ENCODE results near the gene ETFA.

Gene ETFA

GRCh38 chr15:76208084-76208785 lies 103.0 kb downstream of the ETFA start:
- Histone ChIP-seq H3K36me3 (ENCODE audit: control insufficient read depth in 5 of 5, insufficient read depth in 5 of 5, low read length in 5 of 5) (peaks cover 12 to 86% (median 65%) of the 10 kb centered on the region in 5 donors), H3K9ac (ENCODE audit: low read length in 5 of 5) (no peak overlapping the region), H3K27ac (ENCODE audit: low read depth, low read length) (no peak overlapping the region), H3K27me3 (ENCODE audit: control insufficient read depth in 5 of 5, insufficient read depth in 4 of 5, low read length in 5 of 5) (no peaks in the 10 kb centered on the region), H3K9me3 (ENCODE audit: control insufficient read depth in 5 of 5, low read length in 5 of 5) (no peaks in the 10 kb centered on the region), H3K4me3 (ENCODE audit: low read depth in 1 of 5, low read length in 5 of 5) (no peak overlapping the region), H3K4me1 (ENCODE audit: control insufficient read depth in 5 of 5, insufficient read depth in 5 of 5, low read length in 5 of 5) (no peaks in the 10 kb centered on the region)

- H3K9me3 ChIP-seq (ENCODE audit: control insufficient read depth in 5 of 5, low read length in 5 of 5), result no peaks in the 10 kb centered on the region
- no peaks in the 10 kb centered on the region for H3K27me3 ChIP-seq (ENCODE audit: control insufficient read depth in 5 of 5, insufficient read depth in 4 of 5, low read length in 5 of 5)
- H3K4me3 ChIP-seq (ENCODE audit: low read depth in 1 of 5, low read length in 5 of 5), result no peak overlapping the region
- H3K4me1 ChIP-seq (ENCODE audit: control insufficient read depth in 5 of 5, insufficient read depth in 5 of 5, low read length in 5 of 5), result no peaks in the 10 kb centered on the region
- peaks cover 3 to 77% (median 48%) of the 10 kb centered on the region in 5 donors for H3K36me3 ChIP-seq (ENCODE audit: control insufficient read depth in 5 of 5, insufficient read depth in 5 of 5, low read length in 5 of 5)
- no peak overlapping the region for H3K9ac ChIP-seq (ENCODE audit: low read length in 5 of 5)
- H3K27ac ChIP-seq (ENCODE audit: low read depth, low read length), result no peak overlapping the region
Measured at GRCh38 chr15:76206325-76206976, 104.8 kb downstream of the ETFA start.

GRCh38 chr15:76204916-76205460 lies 106.3 kb downstream of the ETFA start:
- H3K27me3 ChIP-seq (ENCODE audit: control insufficient read depth in 5 of 5, insufficient read depth in 4 of 5, low read length in 5 of 5), result no peaks in the 10 kb centered on the region
- H3K27ac ChIP-seq (ENCODE audit: low read depth, low read length), result no peak overlapping the region
- no peak overlapping the region for H3K9ac ChIP-seq (ENCODE audit: low read length in 5 of 5)
- H3K9me3 ChIP-seq (ENCODE audit: control insufficient read depth in 5 of 5, low read length in 5 of 5), result no peaks in the 10 kb centered on the region
- H3K36me3 ChIP-seq (ENCODE audit: control insufficient read depth in 5 of 5, insufficient read depth in 5 of 5, low read length in 5 of 5), result peaks cover 0 to 62% (median 33%) of the 10 kb centered on the region in 5 donors
- H3K4me3 ChIP-seq (ENCODE audit: low read depth in 1 of 5, low read length in 5 of 5), result no peak overlapping the region
- H3K4me1 ChIP-seq (ENCODE audit: control insufficient read depth in 5 of 5, insufficient read depth in 5 of 5, low read length in 5 of 5), result no peaks in the 10 kb centered on the region

GRCh38 chr15:76204109-76204845 lies 107.0 kb downstream of the ETFA start:
- no peak overlapping the region for H3K27ac ChIP-seq (ENCODE audit: low read depth, low read length)
- no peaks in the 10 kb centered on the region for H3K9me3 ChIP-seq (ENCODE audit: control insufficient read depth in 5 of 5, low read length in 5 of 5)
- H3K4me1 ChIP-seq (ENCODE audit: control insufficient read depth in 5 of 5, insufficient read depth in 5 of 5, low read length in 5 of 5), result peaks cover 0 to 3% (median 2%) of the 10 kb centered on the region in 5 donors
- H3K27me3 ChIP-seq (ENCODE audit: control insufficient read depth in 5 of 5, insufficient read depth in 4 of 5, low read length in 5 of 5), result no peaks in the 10 kb centered on the region
- no peak overlapping the region for H3K4me3 ChIP-seq (ENCODE audit: low read depth in 1 of 5, low read length in 5 of 5)
- H3K36me3 ChIP-seq (ENCODE audit: control insufficient read depth in 5 of 5, insufficient read depth in 5 of 5, low read length in 5 of 5), result peaks cover 0 to 55% (median 30%) of the 10 kb centered on the region in 5 donors
- H3K9ac ChIP-seq (ENCODE audit: low read length in 5 of 5), result no peak overlapping the region

- no peak overlapping the region for H3K4me3 ChIP-seq (ENCODE audit: low read depth in 1 of 5, low read length in 5 of 5)
- peaks cover 0 to 10% (median 9%) of the 10 kb centered on the region in 5 donors for H3K4me1 ChIP-seq (ENCODE audit: control insufficient read depth in 5 of 5, insufficient read depth in 5 of 5, low read length in 5 of 5)
- peaks cover 0 to 48% (median 24%) of the 10 kb centered on the region in 5 donors for H3K36me3 ChIP-seq (ENCODE audit: control insufficient read depth in 5 of 5, insufficient read depth in 5 of 5, low read length in 5 of 5)
- no peak overlapping the region for H3K9ac ChIP-seq (ENCODE audit: low read length in 5 of 5)
- no peak overlapping the region for H3K27ac ChIP-seq (ENCODE audit: low read depth, low read length)
- H3K9me3 ChIP-seq (ENCODE audit: control insufficient read depth in 5 of 5, low read length in 5 of 5), result no peaks in the 10 kb centered on the region
- H3K27me3 ChIP-seq (ENCODE audit: control insufficient read depth in 5 of 5, insufficient read depth in 4 of 5, low read length in 5 of 5), result no peaks in the 10 kb centered on the region
Measured at GRCh38 chr15:76203346-76204108, 107.7 kb downstream of the ETFA start.

- no peaks in the 10 kb centered on the region for H3K27me3 ChIP-seq (ENCODE audit: control insufficient read depth in 5 of 5, insufficient read depth in 4 of 5, low read length in 5 of 5)
- H3K4me3 ChIP-seq (ENCODE audit: low read depth in 1 of 5, low read length in 5 of 5), result no peak overlapping the region
- H3K4me1 ChIP-seq (ENCODE audit: control insufficient read depth in 5 of 5, insufficient read depth in 5 of 5, low read length in 5 of 5), result peaks cover 0 to 19% (median 17%) of the 10 kb centered on the region in 5 donors
- H3K9me3 ChIP-seq (ENCODE audit: control insufficient read depth in 5 of 5, low read length in 5 of 5), result no peaks in the 10 kb centered on the region
- no peak overlapping the region for H3K27ac ChIP-seq (ENCODE audit: low read depth, low read length)
- no peak overlapping the region for H3K9ac ChIP-seq (ENCODE audit: low read length in 5 of 5)
- H3K36me3 ChIP-seq (ENCODE audit: control insufficient read depth in 5 of 5, insufficient read depth in 5 of 5, low read length in 5 of 5), result peaks cover 0 to 35% (median 20%) of the 10 kb centered on the region in 5 donors
Measured at GRCh38 chr15:76201536-76202255, 109.6 kb downstream of the ETFA start.

GRCh38 chr15:76200641-76201105 lies 110.6 kb downstream of the ETFA start:
- Histone ChIP-seq H3K9me3 (ENCODE audit: control insufficient read depth in 5 of 5, low read length in 5 of 5) (no peaks in the 10 kb centered on the region), H3K9ac (ENCODE audit: low read length in 5 of 5) (no peak overlapping the region), H3K27me3 (ENCODE audit: control insufficient read depth in 5 of 5, insufficient read depth in 4 of 5, low read length in 5 of 5) (no peaks in the 10 kb centered on the region), H3K4me1 (ENCODE audit: control insufficient read depth in 5 of 5, insufficient read depth in 5 of 5, low read length in 5 of 5) (peaks cover 1 to 27% (median 23%) of the 10 kb centered on the region in 5 donors), H3K4me3 (ENCODE audit: low read depth in 1 of 5, low read length in 5 of 5) (no peak overlapping the region), H3K36me3 (ENCODE audit: control insufficient read depth in 5 of 5, insufficient read depth in 5 of 5, low read length in 5 of 5) (peaks cover 0 to 29% (median 12%) of the 10 kb centered on the region in 5 donors), H3K27ac (ENCODE audit: low read depth, low read length) (no peak overlapping the region)

GRCh38 chr15:76200083-76200465 lies 111.2 kb downstream of the ETFA start:
- Histone ChIP-seq H3K4me3 (ENCODE audit: low read depth in 1 of 5, low read length in 5 of 5) (no peak overlapping the region), H3K36me3 (ENCODE audit: control insufficient read depth in 5 of 5, insufficient read depth in 5 of 5, low read length in 5 of 5) (peaks cover 0 to 26% (median 12%) of the 10 kb centered on the region in 5 donors), H3K9ac (ENCODE audit: low read length in 5 of 5) (no peak overlapping the region), H3K9me3 (ENCODE audit: control insufficient read depth in 5 of 5, low read length in 5 of 5) (no peaks in the 10 kb centered on the region), H3K4me1 (ENCODE audit: control insufficient read depth in 5 of 5, insufficient read depth in 5 of 5, low read length in 5 of 5) (peaks cover 1 to 27% (median 23%) of the 10 kb centered on the region in 5 donors), H3K27me3 (ENCODE audit: control insufficient read depth in 5 of 5, insufficient read depth in 4 of 5, low read length in 5 of 5) (no peaks in the 10 kb centered on the region), H3K27ac (ENCODE audit: low read depth, low read length) (no peak overlapping the region)

Measured in subcutaneous abdominal adipose tissue (tissue), 5 donors.